ENCODE measurements around the gene DGKD. TPM values are rescaled to one million over a fixed set of nuclear protein-coding genes. Genes with fewer than 3 reads are reported as not detected.

The DGKD gene
- total RNA-seq, 1 donor from 2014 or later, result 15.3 TPM

GRCh38 chr2:233513953-233514655, 159.8 kb downstream of the DGKD start:
- no peak overlapping the region for H3K27ac Mint-ChIP-seq (ENCODE audit: unreplicated experiment)
- TF ChIP-seq, protein P1, sequence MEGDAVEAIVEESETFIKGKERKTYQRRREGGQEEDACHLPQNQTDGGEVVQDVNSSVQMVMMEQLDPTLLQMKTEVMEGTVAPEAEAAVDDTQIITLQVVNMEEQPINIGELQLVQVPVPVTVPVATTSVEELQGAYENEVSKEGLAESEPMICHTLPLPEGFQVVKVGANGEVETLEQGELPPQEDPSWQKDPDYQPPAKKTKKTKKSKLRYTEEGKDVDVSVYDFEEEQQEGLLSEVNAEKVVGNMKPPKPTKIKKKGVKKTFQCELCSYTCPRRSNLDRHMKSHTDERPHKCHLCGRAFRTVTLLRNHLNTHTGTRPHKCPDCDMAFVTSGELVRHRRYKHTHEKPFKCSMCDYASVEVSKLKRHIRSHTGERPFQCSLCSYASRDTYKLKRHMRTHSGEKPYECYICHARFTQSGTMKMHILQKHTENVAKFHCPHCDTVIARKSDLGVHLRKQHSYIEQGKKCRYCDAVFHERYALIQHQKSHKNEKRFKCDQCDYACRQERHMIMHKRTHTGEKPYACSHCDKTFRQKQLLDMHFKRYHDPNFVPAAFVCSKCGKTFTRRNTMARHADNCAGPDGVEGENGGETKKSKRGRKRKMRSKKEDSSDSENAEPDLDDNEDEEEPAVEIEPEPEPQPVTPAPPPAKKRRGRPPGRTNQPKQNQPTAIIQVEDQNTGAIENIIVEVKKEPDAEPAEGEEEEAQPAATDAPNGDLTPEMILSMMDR (IDR thresholded peaks at IDR 0.05; ENCODE audit: unreplicated experiment), result no peak
- no peaks in the 10 kb centered on the region for H3K27me3 Mint-ChIP-seq (ENCODE audit: unreplicated experiment)
- H3K9me3 Mint-ChIP-seq (ENCODE audit: unreplicated experiment), result no peaks in the 10 kb centered on the region
- no peak for DNase-seq (ENCODE audit: low spot score)
- no peaks in the 10 kb centered on the region for H3K4me1 Mint-ChIP-seq (ENCODE audit: unreplicated experiment)
- H3K36me3 Mint-ChIP-seq (ENCODE audit: low read depth, unreplicated experiment), result no peaks in the 10 kb centered on the region
- no peak overlapping the region for H3K4me3 Mint-ChIP-seq (ENCODE audit: unreplicated experiment)

DNA sequence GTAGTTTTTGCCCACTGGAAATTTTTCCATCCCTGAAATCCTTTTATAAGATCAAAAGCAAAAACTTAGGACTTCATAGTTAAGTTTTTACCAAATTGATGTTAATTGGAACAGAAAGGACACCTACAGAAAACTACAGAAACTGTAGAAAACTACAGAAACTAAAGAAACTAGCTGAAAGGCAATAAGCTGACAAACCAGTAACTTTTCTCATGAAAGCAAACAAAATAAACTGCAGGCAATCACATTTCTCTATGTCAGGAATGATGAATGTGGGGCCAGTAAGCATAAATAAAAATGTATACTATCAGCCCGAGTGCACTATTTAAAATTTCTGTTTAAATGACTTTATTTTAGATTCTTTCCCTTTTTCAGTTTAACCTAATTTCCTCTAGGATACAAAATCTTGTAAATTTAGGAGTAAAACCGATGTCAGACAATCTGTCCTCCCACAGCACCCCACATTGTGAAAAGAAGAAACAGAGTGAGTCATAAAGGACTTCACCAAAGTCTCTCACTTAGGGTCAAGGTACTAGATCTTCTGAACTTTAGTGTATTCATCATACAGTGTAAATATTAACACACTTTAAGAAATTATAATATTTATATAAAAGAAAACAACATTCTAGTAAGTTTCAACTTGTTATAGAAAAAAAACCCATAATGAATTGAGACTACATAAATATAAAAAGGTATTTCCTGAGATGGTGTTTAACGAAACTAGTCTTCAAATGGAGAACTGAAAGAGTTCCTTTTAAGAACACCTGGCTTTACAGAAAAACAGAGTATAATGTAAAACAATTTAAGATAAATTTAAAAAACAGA, 165.7 kb downstream of the DGKD start:
- DNase-seq (ENCODE audit: low spot score), result no peak
- Mint-ChIP-seq H3K4me3 (ENCODE audit: unreplicated experiment) (no peak overlapping the region), H3K27ac (ENCODE audit: unreplicated experiment) (no peak overlapping the region), H3K27me3 (ENCODE audit: unreplicated experiment) (no peaks in the 10 kb centered on the region), H3K4me1 (ENCODE audit: unreplicated experiment) (no peaks in the 10 kb centered on the region), H3K36me3 (ENCODE audit: low read depth, unreplicated experiment) (no peaks in the 10 kb centered on the region), H3K9me3 (ENCODE audit: unreplicated experiment) (no peaks in the 10 kb centered on the region)
- TF ChIP-seq, protein P1 (IDR thresholded peaks at IDR 0.05; ENCODE audit: unreplicated experiment), result no peak

Other genes with a start within 250 kb of the DGKD start
- 39.5 TPM for gene ATG16L1, start 102.8 kb upstream of the DGKD start, total RNA-seq (ENCODE audit: unreplicated experiment)
- not detected for gene SAG, start 46.7 kb upstream of the DGKD start, total RNA-seq (ENCODE audit: unreplicated experiment)
- 23.6 TPM for gene USP40, start 212.3 kb downstream of the DGKD start, total RNA-seq (ENCODE audit: unreplicated experiment)